GM19328 (cell line): ENCODE results near the gene JAKMIP1.
A peak's percentile ranks its signal among the peaks of the same experiment; 100 is the strongest.
"Not testable (repeated sequence)": the region's sequence is repeated elsewhere in the genome, so short reads cannot be mapped to it uniquely, and the experiment has no call there.

ENCODE experiments used
- ATAC-seq: cut with Tn5 transposase; IDR thresholded peaks from one replicate; pipeline ENCODE4 v1.9.1; 2021; ENCODE audit warnings: mild to moderate bottlenecking, moderate library complexity; ENCODE audit not compliant: unreplicated experiment

Gene JAKMIP1

DNA sequence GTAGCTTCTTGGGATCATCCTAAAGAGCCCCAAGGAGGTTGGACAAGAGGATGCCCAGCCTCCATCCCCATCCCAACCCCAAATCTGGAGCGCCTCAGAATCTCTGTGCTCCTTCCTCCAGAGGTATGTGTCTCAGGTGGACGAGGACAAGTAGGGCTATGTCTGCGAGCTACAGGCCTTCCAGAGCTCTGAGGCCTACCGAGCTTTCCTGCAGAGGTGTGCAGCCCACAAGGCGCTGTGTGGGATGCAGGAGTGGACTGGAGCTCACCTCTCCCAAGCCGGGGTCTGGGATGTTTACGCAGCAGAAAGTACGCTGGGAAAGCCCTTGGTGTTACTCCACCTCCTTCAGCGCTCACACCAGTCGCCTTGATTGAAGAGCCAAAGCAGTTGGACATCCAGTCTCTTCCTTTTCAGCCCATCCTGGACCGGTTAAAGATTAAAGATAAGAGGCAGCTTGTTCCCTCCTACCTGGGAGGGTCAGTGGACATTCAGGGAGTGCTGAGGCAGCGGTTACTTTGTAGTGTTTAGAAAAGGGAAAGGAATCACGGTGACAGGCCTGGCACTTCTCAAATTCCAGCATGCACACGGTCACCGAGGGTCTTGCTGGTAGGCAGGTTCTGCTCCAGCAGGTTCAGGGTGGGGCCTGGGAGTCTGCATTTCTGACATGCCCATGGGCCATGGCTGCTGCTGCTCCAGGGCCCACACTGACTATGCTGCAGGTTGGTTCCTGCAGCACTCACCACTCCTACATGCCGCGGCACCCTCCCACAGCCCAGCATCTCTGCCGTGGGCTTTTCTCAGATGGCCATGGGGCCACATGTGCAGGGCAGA is 29.5 kb upstream of the JAKMIP1 start:
- no peak for ATAC-seq

- ATAC-seq = no peak
Observed at GRCh38 chr4:6229095-6229494, 28.7 kb upstream of the JAKMIP1 start.

GRCh38 chr4:6228158-6229067 is 28.1 kb upstream of the JAKMIP1 start:
- ATAC-seq = no peak

DNA sequence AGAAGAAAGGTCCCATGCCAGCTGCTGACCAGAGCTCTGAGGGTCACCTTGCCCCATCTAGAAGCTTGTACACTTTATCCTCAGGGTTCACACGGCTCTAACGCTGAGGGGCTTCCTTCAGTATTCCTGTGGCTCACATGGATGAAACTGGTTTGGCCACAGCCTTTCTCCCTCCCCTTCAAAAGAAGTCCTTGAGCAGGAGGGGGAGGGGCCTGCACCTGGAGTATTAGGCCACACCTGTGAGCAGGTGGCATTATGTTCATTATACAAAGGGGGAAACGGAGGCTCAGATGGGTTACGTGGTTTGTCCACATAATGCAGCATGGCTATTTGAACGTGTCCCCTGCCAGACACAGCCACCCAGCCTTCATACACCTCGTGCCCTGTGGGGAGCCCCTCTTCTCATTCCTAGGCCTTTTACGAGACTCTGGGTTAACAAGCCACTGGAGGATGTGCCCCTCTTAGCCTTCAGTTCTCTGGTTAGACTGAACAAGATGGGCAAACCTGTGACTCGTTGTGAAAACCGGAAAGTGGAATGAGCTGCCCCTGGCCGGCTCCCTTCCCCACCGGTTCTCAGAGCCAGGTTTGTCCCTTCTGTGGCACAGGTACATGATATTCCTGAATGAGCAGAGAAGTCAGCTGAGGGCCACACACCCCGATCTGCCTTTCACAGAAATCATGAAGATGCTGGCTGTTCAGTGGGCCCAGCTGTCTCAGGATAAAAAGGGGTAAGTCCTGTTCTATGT is 27.2 kb upstream of the JAKMIP1 start:
- ATAC-seq = no peak

GRCh38 chr4:6226506-6226905 is 26.2 kb upstream of the JAKMIP1 start:
- no peak for ATAC-seq

DNA sequence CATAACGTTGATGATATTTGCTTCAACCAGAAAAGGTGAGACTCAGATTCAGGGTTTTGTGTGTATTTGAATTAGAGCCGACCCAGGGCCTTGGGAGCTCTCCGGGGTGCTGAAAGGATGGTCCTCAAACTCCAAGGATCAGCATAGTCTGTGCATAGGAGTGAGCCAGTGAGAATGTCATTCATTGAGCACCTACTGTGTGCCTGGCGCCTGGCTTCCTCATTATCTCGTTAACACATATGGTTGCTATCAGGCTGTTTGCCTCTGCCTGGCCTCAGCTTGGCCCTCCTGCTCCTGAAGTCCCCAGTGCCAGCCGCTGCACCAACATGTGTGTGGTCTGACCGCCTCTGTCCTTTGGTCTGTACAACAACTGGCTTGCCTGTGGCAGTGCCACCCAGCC is 25.1 kb upstream of the JAKMIP1 start:
- ATAC-seq = no peak

DNA sequence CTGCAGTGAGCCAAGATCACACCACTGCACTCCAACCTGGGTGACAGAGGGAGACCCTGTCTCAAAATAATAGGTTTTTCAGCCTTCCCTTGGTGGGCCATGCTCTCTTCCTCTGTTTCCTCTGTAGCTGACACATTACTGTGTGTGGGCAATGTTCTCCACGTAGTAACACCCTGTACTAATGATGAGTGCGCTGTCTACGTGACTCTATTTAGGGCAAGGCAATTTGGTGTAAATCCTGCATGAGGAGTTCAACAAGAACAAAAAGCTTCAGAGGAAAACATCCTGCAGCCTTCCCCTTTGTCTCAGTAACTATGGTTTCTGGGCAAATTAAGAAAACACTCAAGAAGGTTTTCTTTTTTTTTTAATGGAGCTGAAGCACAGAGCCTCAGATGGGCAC is 24.4 kb upstream of the JAKMIP1 start:
- no peak for ATAC-seq

DNA sequence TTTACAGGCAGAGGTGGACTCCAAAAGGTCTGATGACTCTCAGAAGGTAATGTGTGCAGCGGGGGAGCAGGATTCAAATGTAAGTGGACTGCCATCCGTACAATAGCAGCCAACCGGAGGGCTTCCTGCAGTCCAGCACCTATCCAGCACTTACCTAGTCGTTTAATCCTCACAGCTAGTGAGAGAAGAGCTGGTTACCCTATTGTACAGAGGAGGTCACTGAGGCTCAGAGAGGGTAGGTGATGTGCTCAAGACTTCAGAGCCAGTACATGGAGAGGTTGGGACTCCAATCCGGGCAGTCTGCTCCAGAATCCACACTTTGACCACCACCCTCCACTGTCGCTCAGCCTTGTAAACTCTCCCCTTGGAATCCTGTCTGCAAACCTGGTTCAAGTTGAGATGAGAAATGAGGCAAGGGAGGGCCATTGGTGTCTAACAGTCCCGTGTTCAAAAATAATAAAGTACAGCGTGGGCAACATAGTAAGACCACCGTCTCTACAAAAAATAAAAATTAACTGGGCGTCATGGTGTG is 22.5 kb upstream of the JAKMIP1 start:
- no peak for ATAC-seq

DNA sequence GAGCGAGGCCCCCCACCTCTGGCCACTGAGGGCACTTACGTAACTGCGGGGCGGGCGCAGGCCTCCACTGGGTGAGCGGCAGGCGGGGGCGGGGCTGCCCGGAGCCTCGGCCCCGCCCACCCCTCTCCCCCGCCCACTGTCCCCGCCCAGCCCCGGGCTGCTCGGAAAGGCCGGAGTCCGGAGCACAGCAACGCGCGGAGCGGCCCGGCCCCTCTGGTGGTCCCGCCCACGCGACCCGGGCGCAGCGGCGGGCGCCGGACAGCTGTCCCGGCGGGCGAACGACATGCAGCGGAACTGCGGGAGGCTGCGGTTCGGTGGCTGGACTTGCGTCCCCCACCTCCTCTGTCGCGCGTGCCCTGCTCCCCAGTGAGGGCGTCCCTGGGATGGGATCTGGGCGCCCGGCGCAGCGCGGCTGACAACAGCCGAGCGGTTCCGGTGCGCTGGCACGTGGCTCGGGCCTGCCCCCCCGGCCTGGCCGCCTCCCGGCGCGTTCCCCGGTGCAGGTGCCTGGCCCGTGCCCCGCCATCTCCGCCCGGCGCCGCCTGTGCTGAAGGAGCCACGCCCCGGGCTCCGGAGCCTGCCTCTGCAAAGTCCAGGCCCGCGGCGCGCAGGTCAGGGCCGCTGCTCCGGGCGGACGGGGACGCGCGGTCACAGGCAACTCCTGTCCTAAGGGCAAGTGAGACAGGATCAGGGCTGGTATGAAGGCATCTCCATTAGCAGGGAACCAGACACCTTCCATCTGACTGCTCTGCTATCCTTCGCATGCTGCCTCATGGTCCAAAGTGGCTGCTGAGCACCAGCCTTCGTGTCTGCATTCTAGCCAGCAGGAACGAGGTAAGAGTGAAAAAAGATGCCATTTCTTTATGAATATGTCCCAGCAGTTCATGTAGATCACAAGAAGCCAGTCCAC is 21.8 kb upstream of the JAKMIP1 start:
- ATAC-seq = no peak

GRCh38 chr4:6221301-6221850 is 21.0 kb upstream of the JAKMIP1 start:
- ATAC-seq = no peak

GRCh38 chr4:6217716-6218381 is 17.5 kb upstream of the JAKMIP1 start:
- peak; percentile 85 for ATAC-seq

GRCh38 chr4:6216588-6216987 is 16.2 kb upstream of the JAKMIP1 start:
- ATAC-seq = no peak

DNA sequence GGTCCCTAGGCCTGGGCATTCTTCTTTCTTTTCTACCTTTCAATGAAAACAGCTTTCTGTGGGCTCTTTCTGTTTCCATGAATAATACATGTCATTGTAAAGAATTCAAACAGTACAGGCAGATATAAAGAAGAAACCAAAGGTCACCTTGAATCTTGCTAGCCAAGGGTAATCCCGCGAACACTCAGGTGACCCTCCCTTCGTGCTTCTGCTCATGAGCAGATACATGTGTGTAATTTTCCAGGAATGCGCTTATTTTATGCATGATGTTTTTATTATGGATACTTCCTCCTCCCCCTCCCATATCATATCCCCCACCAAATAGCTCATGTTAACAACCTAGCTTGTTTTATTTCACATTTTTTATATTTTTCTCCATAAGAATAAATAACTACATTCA is 9.6 kb upstream of the JAKMIP1 start:
- no peak for ATAC-seq

- not testable (repeated sequence) for ATAC-seq
Observed at GRCh38 chr4:6209291-6209690, 8.9 kb upstream of the JAKMIP1 start.

DNA sequence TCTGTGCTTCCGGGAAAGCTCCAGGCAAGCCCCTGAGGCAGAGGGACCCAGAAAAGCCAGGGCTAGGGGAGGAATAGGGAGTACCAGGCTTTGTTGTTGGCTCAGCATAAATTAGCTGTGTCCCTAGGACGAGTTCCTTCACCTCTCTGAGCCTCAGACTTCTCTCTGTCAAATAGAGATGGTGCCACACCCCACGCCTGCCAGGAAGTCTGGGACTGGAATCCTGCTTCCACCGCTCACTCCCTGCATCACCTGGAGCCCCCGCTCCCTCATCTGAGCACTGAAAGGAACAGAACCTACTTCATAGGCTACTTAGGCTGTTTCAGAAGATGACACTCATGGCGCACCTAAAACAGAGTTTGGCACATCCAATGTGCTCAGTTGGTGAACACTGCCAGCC is 8.1 kb upstream of the JAKMIP1 start:
- no peak for ATAC-seq

DNA sequence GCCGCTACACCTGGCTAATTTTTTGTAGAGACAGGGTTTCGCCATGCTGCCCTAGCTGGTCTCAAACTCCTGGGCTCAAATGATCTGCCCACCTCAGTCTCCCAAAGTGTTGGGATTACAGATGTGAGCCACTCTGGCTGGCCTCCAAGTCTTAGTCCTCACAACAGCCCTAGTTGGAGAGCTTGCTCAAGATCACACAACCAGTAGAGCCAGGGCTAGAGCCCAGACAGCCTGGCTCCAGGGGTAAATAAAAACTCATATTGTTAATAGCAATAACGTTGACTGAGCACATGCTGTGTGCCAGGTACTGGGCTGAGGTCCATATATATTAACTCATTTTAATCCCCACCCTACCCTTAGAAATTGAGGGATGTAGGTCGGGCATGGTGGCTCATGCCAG is 7.3 kb upstream of the JAKMIP1 start:
- no peak for ATAC-seq

DNA sequence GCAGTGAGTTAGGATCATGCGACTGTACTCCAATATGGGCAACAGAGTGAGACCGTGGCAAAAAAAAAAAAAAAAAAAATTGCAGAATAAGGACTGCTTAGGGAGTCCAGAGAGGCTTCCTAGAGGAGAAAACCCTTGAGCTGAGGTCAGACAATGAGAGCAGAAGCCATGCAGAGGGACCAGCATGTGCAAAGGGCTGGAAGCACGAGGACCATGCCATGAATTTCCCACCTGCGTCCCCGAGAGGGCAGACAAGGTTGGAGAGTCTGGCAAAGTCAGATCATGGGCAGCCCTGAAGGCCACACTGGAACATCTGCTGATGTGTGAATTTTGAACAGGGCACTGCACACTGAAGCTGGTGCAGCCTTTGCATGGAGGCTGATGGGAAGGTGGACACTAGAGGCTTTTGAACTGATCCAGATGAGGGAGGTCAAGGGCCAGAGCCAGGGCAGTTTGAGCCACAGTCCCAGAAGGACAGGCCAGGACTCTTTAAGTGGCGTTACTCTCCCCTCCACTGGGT is 6.5 kb upstream of the JAKMIP1 start:
- no peak for ATAC-seq

DNA sequence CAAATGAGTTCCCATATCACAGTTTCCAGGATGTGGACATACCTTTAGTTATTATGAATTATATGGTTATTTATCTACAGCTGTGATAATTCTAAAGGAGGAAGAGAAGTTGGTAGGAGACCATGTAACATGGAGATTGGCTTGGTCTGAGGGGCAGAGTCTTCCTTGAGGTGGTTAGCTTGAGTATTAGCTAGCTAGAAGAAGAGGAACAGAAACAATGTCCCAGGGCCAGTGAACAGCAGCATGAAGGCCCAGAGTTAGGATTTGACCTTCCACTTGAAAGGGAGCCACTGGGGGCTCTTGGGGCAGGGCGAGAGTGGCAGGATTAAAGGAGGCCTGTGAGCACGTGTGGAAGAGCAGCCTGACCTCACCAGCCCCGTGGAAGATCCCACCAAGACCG is 5.6 kb upstream of the JAKMIP1 start:
- no peak for ATAC-seq

- ATAC-seq = no peak
Observed at GRCh38 chr4:6205567-6205931, 5.2 kb upstream of the JAKMIP1 start.
